Stomach (tissue), 9 donors: ENCODE results near the gene SLC35C1. TPM values are rescaled to one million over a fixed set of nuclear protein-coding genes. Genes with fewer than 3 reads are reported as not detected.

ENCODE experiments used
- DNase-seq, 2 donors: peaks; one replicate each; pipeline versions ENCODE4 v3.0.0 to v3.0.0-alpha.2; 2013 to 2019
- H3K27ac ChIP-seq, 5 donors: fragments of 200-600 bp in 4 of 5; sonication (generic) in 4 of 5; one replicate each; pipeline ENCODE4 v1.5.1; 2013 to 2019; ENCODE audit warnings: mild to moderate bottlenecking in 1 of 5, moderate library complexity in 1 of 5
- H3K27me3 ChIP-seq, 3 donors: fragments of 200-600 bp; sonication (generic); one replicate each; pipeline ENCODE4 v1.5.1; 2017 to 2019; ENCODE audit warnings: mixed run types in 1 of 3
- H3K36me3 ChIP-seq, 4 donors: fragments of 200-600 bp; sonication (generic); 1 replicate in 3 of 4; 2 replicates in 1 of 4; pipeline ENCODE4 v1.5.1; 2016 to 2019
- H3K4me1 ChIP-seq, 4 donors: fragments of 200-600 bp; sonication (generic); one replicate each; pipeline ENCODE4 v1.5.1; 2016 to 2019
- H3K4me3 ChIP-seq, 4 donors: fragments of 200-600 bp; sonication (generic) in 3 of 4; one replicate each; pipeline ENCODE4 v1.5.1; 2016 to 2019; ENCODE audit warnings: mild to moderate bottlenecking in 1 of 4
- H3K9me3 ChIP-seq, 4 donors: fragments of 200-600 bp; sonication (generic); one replicate each; pipeline ENCODE4 v1.5.1; 2016 to 2019
- CTCF ChIP-seq, 7 experiments: fragments of 450-650 bp in 4 of 7; fragments of 200-600 bp in 3 of 7; sonication (generic) in 3 of 7; IDR thresholded peaks; one replicate each; pipeline ENCODE4 v1.5.1; 2016 to 2019; ENCODE audit warnings: antibody characterized with exemption in 7 of 7, control low read depth in 2 of 7, mild to moderate bottlenecking in 1 of 7
- EP300 ChIP-seq: sonication (generic); formaldehyde crosslinking; IDR thresholded peaks from one replicate; pipeline ENCODE4 v1.6.1; 2017; ENCODE audit warnings: antibody characterized with exemption
- POLR2A ChIP-seq, 4 donors: fragments of 450-650 bp; IDR thresholded peaks; one replicate each; pipeline ENCODE4 v1.6.1; 2016; ENCODE audit warnings: antibody characterized with exemption in 4 of 4, control low read depth in 2 of 4, mild to moderate bottlenecking in 1 of 4, moderate library complexity in 1 of 4
- POLR2AphosphoS5 ChIP-seq, 3 donors: sonication (generic); formaldehyde crosslinking; IDR thresholded peaks; one replicate each; pipeline ENCODE4 v1.6.1; 2016; ENCODE audit warnings: antibody characterized with exemption in 3 of 3
- WGBS, 5 donors: extraction: QIAGEN DNeasy Blood & Tissue Kit in 3 of 5; methylation state at CpG; one replicate each; pipeline versions ENCODE4 v1.1.5 to v1.1.7; 2013 to 2018; 5-methylcytosine and 5-hydroxymethylcytosine counted together
- intact Hi-C: fragments of 100-400 bp; cut with DNase I; formaldehyde crosslinking; loops from one replicate; pipeline ENCODE4 v1.15.1; 2023; ENCODE audit warnings: low total_unique reads
- polyA plus RNA-seq, 3 donors: library from polyadenylated mRNA; stranded (reverse); fragments of 200-250 nt; gene quantifications; one replicate each; pipeline ENCODE4 v1.2.3, GENCODE V29; 2013
- total RNA-seq, 5 donors: library from RNA; depleted of rRNA; stranded (reverse); fragments of >200 nt; gene quantifications; one replicate each; pipeline versions ENCODE4 v1.1.0 to v1.2.3, GENCODE V29; 2014 to 2016
- donor health status: healthy with polysubstance abuse.
- donor health status: Bipolar disorder and iron deficiency.
- donor health status: healthy.

The SLC35C1 gene
- total and polyA plus RNA-seq, 8 donors, result 7.6 to 21.4 (median 9.4) TPM

DNA sequence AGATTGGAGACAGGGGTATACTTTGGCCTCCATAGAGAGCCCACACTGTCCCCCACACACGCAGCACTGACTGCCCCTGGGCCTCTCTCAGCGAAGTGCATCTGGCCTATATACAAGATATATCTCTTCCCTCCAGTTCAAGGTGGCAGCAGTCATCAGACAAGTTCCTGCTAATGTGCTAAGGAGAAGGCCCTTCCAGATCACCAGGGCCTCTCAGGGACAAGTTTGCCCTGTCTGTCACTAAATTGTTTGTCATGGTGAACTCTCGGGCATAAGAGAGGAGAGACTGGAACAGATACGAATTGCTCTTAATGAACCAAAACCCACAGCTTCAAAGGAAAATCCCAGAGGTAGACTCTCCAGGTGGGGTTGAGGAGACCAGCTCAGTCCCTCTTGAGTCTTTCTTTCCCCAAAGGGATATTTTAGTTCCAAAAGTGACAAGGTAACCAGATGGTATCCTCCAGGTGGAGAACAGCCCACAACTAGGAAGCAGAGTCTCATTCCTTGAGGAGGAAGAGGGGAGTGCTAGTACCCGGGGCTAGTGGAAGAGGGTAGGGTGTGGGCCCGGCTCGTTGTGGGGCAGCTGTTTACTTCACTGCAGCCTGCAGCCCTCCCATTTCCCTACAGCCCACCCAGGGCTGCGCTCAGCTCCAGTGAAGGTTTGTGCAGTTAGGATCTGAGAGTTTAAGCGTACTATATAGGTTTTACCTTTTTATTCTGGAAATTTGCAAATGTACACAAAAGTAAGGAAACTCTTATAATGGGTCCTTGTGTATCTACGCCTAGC lies 2.2 kb upstream of the SLC35C1 start:
- peaks cover 23 to 40% (median 33%) of the 10 kb centered on the region in 4 donors for H3K4me1 ChIP-seq
- no peak for TF ChIP-seq POLR2A (IDR thresholded peaks at IDR 0.05)
- no peak for TF ChIP-seq EP300
- TF ChIP-seq POLR2AphosphoS5 (IDR thresholded peaks at IDR 0.05), result no peak
- TF ChIP-seq CTCF (IDR thresholded peaks at IDR 0.05), result no peak
- H3K9me3 ChIP-seq, result no peaks in the 10 kb centered on the region
- peak in 1 of 2 donors; percentile 21 for DNase-seq
- WGBS, 5 donors, result 85 to 90% (median 88%) methylated on average over 10 of the region's 10 CpGs
- no peak overlapping the region for H3K4me3 ChIP-seq
- no peaks in the 10 kb centered on the region for H3K27me3 ChIP-seq
- H3K36me3 ChIP-seq, result no peaks in the 10 kb centered on the region
- H3K27ac ChIP-seq, result peak overlapping the region; percentile 26 to 67 (median 35)
- intact Hi-C loops, result no loop called here

- TF ChIP-seq POLR2AphosphoS5 (IDR thresholded peaks at IDR 0.05) (peak; percentile 20 to 86 (median 81)), EP300 (no peak), POLR2A (IDR thresholded peaks at IDR 0.05) (no peak), CTCF (IDR thresholded peaks at IDR 0.05) (no peak)
- H3K27ac ChIP-seq, result peak overlapping the region; percentile 89 to 96 (median 91)
- WGBS, 5 donors, result 1 to 6% (median 1%) methylated on average over 37 to 70 of the region's 70 CpGs
- H3K36me3 ChIP-seq, result peaks cover 4 to 10% (median 10%) of the 10 kb centered on the region in 4 donors
- H3K4me3 ChIP-seq, result peak overlapping the region; percentile 67 to 89 (median 82)
- no peaks in the 10 kb centered on the region for H3K9me3 ChIP-seq
- no peaks in the 10 kb centered on the region for H3K27me3 ChIP-seq
- DNase-seq, result peak; percentile 88 to 94
- intact Hi-C loops, result no loop called here
- H3K4me1 ChIP-seq, result peaks cover 31 to 53% (median 48%) of the 10 kb centered on the region in 4 donors
Observed at GRCh38 chr11:45803971-45804760, 783 bp upstream of the SLC35C1 start.

DNA sequence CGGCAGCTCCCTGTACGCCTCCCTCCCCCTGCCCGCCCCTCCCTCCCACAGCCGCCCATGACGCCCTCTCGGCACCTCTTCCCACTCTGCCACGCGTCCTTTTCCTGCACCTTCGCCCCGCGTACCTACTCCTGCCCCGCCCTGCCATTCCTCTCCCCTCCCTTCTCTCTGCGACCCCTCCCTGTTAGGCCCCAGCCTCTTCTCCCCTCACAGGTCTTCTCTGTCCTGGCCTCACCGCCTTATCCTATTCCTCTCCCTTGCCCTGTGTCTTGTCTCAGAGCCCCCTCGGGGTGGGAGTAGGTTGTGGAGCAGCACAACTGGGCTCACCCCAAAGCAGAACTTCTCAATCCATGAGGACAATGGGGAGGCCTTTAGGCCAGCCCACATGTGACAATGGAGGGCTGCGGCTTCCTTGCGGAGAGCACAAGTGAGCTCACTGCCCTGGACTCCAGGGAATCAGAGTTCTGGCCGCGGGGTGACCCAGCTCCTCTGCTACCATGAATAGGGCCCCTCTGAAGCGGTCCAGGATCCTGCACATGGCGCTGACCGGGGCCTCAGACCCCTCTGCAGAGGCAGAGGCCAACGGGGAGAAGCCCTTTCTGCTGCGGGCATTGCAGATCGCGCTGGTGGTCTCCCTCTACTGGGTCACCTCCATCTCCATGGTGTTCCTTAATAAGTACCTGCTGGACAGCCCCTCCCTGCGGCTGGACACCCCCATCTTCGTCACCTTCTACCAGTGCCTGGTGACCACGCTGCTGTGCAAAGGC lies 539 bp downstream of the SLC35C1 start:
- peak; percentile 34 to 79 for DNase-seq
- H3K36me3 ChIP-seq, result peaks cover 4 to 24% (median 23%) of the 10 kb centered on the region in 4 donors
- intact Hi-C loops, result no loop called here
- TF ChIP-seq CTCF (IDR thresholded peaks at IDR 0.05), result no peak
- no peak for TF ChIP-seq EP300
- no peak for TF ChIP-seq POLR2AphosphoS5 (IDR thresholded peaks at IDR 0.05)
- no peak for TF ChIP-seq POLR2A (IDR thresholded peaks at IDR 0.05)
- whole genome bisulfite sequencing, 5 donors, result 8 to 35% (median 12%) methylated on average over 6 to 28 of the region's 29 CpGs
- H3K9me3 ChIP-seq, result no peaks in the 10 kb centered on the region
- H3K4me3 ChIP-seq, result peak overlapping the region; percentile 67 to 89 (median 82)
- no peaks in the 10 kb centered on the region for H3K27me3 ChIP-seq
- peaks cover 31 to 58% (median 54%) of the 10 kb centered on the region in 4 donors for H3K4me1 ChIP-seq
- peak overlapping the region; percentile 89 to 96 (median 91) for H3K27ac ChIP-seq
